NCI-H526 treated with DMSO at 0.1 percent for 48 hours (cell line): ENCODE data around the gene RGS6.

ENCODE experiments used
- DNase-seq: peaks from one replicate; lab custom pipeline; 2025; lab: John Stamatoyannopoulos, UW

RGS6 gene

DNA sequence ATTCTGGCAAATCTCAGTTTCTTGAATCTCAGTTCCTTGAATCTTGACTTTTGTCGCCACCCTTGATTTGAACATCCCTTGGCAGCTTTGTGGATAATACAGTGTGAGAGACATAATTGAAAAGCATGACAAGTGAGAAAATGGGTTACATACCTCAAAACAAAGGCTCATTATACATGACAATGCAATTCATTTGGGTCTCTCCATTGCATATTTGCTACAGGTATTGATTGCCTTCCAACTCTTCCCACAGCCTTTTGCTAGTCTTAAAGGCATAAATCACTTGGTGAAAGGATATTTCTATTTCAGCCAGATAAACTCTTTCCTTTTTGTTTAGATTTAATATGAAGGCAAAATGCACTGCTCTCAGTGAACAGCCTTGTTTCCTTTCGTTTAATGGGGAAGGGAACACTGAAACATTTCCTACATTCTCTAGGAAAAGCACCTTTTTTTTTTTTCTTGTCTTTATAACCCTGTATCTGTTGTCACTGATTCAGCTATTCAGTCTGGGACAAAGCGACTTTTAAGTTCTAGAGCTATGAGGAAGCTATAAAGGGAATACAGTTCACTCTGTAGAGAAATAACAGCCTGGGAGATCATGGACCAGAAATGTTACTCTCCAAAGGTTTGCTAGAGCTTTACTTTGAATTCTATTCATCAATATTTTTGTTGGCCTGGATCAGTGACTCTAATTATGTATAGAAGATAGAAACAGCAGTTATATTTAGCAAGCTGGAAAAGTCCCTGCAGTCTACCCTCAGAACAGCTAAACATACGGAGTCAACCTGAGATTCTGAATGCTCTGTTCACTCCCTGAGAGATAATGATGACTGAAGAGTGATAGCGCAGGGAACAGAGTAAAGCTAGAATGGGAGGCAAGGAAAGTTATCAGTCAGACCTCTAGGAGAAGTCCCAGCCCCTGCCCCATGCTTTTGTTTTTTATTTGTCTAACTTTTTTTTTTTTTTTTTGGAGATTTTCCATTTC, 311.4 kb downstream of the RGS6 start:
- no peak for DNase-seq

DNA sequence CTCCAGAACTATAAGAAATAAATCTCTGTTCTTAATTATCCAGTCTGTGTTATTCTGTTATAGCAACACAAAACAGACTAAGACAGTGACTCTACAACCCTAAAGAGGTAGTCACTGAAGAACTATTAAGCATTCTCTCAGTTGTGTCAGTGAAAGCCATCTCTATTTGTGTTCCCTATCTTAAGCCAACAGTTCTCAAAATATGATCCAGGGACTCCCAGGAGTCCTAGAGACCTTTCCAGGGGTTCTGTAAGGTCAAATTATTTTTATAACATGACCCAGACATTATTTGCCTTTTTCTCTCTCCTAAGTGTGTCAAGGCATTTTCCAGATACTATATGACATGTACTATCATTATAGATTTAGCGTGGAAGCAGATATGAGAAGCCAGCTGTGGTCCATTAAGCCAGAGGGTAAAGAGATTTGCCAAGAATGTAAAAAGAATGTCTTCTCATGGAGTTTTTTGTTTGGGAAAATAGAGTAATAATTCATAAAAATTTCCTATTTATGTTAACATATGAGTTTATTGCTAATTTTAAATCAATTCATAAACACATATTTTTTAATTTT, 315.8 kb downstream of the RGS6 start:
- no peak for DNase-seq

DNA sequence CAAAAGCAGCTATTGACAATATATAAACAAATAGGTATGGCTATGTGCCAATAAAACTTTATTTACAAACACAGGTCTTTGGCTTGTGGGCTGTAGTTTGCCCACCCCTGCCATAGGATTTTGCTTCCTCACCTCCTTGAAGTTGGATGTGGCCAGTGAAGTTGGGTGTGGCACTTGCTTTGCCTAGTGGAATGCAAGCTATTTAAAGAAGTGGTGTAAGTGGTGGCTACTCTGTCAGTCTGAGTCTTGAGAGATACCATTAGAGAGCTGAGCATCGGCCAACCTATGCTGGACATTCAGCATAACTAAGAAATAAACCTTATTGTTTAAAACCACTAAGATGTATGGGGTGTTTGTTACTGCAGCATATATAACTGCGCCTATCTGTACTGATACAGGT, 321.3 kb downstream of the RGS6 start:
- DNase-seq: no peak

DNA sequence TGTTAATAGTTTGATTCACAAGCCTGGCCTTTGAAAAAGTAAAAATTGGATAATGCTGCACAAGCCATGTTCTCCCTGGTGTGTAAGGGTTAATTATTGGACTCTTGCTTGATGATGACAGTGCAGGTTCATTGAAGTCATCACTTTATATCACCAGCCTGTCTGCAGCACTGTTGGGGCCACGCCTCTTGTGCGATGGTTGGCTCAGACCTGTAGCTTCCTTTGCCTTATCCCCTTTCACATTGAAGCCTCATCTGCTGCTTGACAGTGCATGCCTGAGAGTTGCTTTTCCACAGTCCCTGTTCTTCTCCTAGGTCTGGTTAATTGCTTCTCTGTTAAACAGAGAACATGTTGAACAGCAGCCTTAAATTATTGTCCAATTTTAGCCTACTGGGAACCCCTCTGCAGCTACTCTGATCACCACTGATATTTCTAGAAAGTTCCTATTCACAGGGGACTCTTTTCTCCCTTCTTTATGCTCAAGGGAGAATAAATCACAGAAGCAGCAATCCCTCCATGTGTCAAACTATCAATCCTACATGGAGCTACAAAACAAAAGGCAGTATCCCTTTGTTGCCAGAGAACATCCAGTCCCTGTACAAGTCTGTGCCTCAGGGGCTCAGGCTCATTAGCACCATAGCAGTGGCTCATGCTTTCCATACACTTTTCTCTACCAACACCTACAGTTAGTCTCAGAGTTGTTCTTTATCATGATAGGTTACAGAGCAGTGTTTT, 322.1 kb downstream of the RGS6 start:
- no peak for DNase-seq

DNA sequence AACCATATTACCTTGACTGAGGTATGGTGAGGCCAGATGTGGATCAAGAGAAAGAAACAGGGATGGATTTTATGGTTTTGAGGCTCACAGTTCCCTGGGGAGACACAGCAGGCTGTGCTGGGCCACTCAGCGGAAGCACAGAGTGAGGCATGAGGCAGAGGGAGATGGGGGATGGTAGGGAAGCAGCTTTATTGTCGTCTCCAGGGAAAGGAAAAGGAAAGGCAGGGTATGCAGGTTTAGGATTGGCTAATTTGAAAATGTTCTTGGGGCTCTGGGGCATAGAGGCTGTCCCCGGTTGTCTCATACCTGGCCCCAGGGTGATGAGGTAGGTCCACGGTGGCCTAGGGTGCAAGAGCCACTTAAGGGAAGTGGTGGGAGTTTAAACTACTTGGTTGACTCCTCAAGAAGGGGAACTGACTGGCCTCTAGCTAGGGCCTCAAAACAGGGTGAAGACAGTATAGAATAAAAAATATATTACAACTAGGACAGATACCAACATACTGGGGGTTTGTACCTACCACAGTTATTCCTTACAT, 322.8 kb downstream of the RGS6 start:
- no peak for DNase-seq

DNA sequence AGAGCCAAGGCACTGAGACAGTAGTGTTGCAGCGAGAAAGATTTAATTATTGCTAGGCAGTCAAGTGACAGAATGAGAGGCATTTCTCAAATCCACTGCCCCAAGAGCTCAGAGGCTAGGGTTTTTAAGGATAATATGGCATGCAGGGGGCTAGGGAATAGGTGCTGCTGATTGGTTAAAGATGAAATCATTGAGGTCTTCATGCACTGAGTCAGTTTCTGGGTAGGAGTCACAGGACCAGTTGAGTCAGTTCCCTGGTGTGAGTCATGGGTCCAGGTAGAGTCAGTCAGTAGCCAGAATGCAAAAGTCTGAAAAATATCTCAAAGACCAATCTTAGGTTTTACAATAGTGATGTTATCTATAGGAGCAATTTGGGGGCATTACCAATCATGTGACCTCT, 323.8 kb downstream of the RGS6 start:
- no peak for DNase-seq

DNA sequence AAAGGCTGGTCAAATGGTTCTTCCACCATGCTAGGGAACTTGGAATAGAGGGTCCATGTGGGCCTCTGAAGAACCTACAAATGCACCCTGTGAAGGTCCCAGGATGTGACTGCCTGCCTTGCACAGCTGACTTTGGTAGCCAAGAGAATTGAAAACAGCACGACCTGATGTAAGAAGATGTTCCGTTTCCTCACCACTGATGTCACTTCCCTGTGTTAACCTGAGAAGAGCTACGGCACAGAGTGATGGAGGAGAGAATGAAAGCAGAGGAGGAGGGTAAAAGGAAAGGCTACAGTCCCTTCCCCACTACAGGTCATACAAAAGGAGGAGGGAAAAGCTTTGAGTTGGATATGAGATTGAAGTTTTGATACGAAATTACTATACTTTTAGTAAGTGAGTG, 328.8 kb downstream of the RGS6 start:
- DNase-seq: no peak

DNA sequence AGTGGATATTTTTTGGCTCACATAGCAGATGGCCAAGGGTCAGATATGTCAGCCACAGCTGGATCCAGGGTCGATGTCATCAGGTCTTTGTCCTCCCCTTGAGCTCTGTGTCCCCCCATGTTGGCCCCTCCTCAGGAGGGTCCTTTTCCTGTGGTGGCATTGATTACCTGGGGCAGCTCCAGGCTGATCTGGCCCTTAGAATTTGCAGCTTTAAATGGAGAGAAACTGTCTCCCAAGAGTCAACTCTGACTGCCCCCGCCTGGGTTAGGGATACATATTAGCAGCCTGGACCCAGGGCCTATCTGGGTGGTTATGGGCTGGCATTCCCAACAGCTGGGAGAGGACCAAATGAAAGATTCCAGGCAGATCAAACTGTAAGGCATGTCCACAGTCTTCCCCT, 330.5 kb downstream of the RGS6 start:
- no peak for DNase-seq

DNA sequence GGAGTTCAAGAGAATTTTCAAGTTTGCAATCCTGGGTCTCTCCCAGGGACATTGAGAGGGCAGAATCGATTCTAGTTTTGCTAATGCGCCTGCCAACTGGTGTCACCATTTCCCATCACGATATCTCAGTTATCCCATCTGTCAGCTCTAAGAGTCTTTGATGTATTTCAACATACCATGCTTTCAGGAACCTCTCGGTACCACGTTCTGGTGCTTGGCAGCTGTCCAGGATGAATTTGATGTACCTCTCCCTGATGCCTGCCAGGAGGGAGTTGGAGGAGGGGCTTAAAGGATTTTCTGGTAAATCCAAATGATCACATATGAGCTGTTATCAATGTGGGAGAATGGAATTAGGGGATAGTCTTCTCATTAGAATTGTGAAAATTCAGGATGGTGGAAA, 332.5 kb downstream of the RGS6 start:
- DNase-seq: no peak

DNA sequence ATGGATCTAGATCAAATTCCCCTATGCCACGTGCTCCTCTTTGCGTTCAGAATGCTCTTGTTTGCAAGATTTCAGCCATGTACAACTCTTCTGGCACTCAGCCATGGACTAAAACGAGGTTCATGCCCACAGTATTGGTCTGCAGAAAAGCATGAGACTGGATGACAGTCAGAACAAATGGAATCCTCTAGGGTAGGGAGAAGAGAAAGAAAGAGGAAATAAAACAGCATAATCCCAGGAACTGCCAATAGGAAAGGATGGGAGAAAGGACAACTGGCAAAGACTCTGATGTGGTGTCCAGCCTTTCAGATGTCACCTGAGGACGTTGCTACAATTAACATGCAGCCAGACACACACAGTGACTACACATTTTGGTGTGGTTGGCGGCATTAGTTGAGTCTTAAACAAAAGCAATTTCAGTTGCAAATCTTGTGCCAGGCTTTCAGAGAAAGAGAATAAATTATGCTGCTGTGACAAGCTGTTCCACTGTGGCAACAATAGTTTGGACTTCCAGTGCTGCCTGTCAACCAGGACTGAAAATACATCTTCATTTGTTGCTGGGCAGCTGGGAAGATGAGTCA, 338.0 kb downstream of the RGS6 start:
- no peak for DNase-seq

DNA sequence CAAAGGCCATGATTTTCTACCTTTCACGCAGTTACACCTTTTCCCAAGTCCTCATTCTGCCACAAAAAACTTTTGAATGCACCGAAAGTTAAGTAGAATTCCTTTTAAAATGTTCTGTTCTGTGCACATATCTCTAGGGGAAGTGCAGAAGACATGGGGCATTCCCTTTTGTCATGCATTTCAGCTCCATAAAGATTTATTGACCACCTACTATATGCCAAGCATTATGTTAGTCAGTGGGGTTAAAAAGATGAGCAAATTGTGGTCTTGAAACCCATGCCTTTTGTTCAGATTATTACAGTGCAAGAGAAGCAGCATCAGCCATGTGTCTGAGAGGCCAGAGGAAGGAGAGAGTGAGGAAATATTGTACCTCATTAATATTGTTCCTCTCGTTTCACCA, 338.5 kb downstream of the RGS6 start:
- DNase-seq: no peak

DNA sequence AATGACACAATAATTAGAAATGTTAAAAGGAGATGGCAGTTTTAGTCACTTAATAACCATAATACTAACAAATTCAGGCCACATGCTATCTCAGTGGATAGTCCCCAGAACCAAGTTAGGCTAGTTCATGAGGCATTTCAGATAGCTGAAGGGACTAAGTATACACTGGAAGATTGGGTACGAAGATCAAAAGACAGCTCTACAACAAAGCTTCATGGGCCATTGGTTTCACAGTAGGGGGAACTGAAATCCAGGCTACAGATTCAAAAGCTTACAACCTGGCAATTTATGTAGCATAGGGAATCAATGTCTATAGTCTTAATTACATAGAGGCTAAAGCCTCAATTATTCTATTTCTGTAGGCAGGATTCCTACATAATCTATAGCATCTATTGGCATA, 343.0 kb downstream of the RGS6 start:
- no peak for DNase-seq

DNA sequence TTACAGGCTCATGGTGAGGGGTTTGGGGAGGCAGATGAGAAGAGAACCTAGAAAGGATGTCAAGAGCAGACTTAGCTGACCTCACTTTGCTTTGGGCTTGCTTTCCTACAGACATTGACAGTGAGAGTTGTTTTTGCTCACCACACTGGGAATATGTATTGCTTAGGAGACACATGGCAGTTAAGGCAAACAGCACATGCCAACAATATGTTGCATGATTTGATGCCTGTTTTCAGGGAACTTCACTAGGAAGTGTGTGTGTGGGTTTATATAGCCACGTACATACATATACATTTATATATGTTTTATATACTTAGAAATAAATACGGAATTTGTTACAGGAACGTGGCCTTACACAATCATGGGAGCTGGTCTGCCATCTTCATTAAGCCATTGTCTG, 346.1 kb downstream of the RGS6 start:
- no peak for DNase-seq

DNA sequence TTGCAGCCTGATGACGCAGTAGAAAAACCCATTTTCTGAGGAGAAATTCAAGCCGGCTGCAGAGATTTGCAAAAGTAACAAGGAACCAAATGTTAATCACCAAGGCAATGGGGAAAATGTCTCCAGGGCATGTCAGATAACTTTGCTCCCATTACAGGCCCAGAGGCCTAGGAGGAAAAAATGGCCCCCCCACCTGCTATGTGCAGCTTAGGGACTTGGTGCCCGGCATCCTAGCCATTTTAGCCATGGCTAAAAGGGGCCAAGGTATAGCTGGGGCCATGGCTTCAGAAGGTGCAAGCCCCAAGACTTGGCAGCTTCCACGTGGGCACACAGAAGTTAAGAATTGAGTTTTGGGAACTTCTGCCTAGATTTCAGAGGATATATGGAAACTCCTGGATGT, 351.9 kb downstream of the RGS6 start:
- no peak for DNase-seq

DNA sequence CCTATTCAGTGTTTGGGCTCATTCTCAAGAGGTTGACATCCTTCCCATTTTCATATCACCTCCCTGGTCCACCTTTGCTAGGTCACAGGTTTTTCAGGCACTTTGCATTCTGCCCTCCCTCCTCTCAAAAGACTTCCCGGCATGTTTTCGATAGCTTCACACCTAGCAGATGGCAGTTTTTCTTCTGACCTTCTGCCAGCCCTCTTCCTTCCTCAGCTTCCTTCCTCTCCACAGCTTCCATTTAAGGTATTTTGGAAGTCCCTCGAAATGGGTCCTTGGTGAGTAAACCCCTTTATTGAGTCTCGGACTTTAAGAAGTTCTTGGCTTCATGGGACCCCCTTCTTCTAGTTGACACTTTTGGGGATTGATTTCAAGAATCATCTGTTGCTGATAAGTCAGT, 358.0 kb downstream of the RGS6 start:
- DNase-seq: no peak

DNA sequence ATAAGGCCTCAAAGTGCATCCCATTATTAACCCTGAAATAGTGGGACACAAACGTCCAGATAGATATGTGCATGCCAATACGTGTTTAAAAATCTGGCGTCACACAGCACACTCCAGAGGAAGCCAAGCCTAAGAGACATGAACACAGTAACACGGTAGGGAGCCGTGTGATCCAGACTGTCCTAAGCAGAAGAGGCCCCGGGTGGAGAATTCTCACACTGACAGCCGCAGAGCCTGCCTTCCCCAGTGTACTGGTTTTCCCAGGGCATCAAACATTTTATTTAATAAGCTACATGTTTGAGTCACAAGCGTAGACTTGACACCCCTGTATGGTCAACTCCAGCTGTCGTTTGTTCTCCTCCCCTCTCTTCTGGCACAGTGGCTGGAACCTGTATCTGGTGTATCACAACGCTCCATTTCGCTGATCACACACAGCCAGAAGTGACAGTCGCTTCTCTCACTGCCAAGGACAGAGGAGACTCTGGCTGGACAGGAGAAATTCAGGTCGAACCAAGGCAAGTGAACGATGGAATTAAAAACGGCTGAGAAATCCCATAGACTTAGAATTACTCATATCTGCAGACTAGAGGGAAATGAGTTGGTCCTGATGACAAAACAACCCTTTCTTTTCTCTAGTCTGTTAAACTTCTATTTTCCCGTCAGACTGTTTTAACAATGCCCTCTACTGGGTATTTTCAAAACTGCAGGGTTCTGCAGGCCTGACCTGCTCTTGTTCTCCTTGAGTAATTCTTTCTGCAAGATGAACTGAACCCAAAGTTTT, 359.9 kb downstream of the RGS6 start:
- DNase-seq: no peak

DNA sequence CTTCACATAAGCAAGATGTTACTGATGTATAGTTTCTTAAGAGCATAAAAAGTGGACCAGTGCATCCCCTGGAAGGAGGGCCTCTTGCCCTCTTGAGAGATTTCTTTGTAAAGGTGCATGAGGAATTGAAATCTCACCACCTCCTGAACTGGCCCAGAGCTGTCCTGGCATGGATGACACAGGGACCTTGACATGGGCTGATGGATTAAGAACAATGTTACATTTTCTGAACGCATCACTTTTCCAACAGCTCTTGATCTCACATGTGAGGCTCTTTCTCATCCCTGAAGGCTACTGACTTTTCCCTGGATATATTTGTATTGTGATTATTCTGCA, 360.4 kb downstream of the RGS6 start:
- no peak for DNase-seq

DNA sequence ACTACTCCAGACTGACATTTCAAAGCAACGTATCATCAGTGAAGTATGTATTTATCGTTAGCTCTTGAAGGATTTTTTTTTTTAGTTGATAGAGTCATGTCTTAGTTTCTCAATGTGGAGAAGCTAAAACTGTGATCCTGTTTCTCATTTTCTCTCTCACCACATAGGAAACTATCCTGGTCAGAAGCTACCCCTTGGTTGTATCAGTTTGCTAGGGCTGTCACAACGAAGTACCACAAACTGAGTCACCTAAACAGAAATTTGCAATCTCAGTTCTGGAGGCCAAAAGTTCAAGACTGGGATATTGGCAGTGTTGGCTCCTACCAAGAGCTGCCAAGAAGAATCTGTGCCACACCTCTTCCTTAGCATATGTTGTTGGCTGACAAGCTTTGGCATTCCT, 369.1 kb downstream of the RGS6 start:
- no peak for DNase-seq

DNA sequence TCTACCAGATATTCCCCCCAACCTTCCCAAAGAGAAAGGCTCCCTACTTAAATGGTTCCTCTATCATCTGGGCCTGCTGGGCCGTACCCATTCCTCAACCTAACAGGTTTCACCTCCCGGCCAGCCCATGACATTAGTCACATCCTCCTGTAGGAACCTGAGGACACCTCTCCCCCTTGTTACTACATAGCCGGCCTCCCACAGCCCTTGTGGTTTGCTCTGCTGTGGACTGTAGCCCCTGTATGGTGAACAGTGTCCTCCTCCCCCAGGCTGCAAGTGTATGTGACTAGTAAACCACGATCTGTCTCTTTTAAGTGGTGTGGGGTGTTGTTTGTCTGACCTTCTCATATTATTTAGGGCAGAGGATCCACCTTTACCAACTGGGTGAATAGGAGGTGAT, 371.7 kb downstream of the RGS6 start:
- no peak for DNase-seq

DNA sequence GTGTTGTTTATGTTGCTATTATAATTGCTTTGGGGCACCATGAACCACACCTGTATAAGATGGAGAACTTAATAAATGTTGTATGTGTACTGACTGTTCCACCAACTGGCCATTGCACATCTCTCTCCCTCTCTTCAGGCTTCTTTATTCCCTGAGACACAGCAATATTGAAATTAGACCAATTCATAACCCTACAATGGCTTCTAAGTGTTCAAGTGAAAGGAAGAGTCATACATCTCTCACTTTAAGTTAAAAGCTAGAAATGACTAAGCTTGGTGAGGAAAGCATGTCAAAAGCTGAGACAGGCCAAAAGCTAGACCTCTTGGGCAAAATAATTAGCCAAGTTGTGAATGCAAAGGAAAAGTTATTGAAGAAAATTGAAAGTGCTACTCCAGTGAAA, 373.3 kb downstream of the RGS6 start:
- no peak for DNase-seq

DNA sequence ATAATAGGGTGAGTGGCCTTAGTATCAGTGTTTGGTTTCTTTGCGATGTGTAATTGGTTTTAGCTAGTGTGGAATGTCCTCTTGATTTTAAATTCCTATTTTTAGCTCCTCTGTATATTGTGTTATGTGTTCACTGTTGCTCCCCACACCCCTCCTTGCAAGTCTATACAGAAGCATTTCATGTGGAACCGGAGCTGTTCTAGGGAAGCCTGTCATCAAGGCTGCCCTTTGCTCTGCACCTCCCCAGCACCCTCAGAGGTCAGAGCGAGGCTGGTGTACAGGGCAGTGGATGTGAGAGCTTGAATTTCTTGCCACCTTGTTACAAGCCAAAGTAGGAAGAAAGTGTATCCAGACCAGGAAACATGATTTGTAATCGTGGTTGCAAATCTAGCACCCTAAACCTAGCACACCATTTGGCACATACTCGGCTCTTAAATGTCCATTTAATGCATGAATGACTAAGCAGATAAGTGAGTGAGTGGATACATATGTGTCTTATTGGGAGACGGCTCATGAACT, 376.8 kb downstream of the RGS6 start:
- DNase-seq: no peak

DNA sequence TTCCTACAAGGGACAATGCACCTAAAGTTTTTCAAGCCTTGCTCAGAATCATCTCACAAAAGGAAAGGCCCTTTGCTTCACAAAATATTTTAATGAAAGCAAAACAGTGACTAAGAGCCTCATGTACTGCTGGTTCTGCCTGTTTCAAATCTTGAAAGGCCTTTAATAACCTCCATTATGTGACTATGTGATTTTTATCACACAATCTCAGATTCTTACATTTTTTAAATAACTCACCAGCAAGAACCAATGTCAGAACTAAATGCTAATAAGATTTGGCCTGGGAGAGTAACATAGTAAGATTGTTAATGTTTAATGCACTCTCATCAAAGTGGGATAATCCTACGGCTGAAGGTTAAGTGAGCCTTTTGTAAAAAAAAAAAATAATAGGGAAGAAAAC, 378.9 kb downstream of the RGS6 start:
- DNase-seq: no peak
